Coronary artery (tissue), 2 donors: Measurements from ENCODE around the gene FTL.
A peak's percentile ranks its signal among the peaks of the same experiment; 100 is the strongest.
"Not testable (repeated sequence)": the region's sequence is repeated elsewhere in the genome, so short reads cannot be mapped to it uniquely, and the experiment has no call there.

Experiments used
- DNase-seq: peaks from one replicate; pipeline ENCODE4 v3.0.0-alpha.2; 2017; ENCODE audit warnings: low spot score
- H3K27ac ChIP-seq, 2 donors: fragments of 200-600 bp; sonication (generic); one replicate each; pipeline ENCODE4 v1.5.1; 2016 to 2019
- H3K4me3 ChIP-seq: fragments of 200-600 bp; sonication (generic); 2 replicates; pipeline ENCODE4 v1.5.1; 2016; ENCODE audit warnings: mild to moderate bottlenecking, moderate library complexity
- CTCF ChIP-seq: fragments of 200-600 bp; sonication (generic); IDR thresholded peaks from one replicate; pipeline ENCODE4 v1.5.1; 2019; ENCODE audit warnings: antibody characterized with exemption

Gene FTL

GRCh38 chr19:48965040-48965805 lies at the start of gene FTL:
TSS of gene FTL (plus strand) at chr19:48965309. CDS start at chr19:48965508, 199 bp downstream.
- DNase-seq, result peak; percentile 99
- H3K4me3 ChIP-seq, result peak within 1 kb of the TSS; percentile 87
- H3K27ac ChIP-seq, result peak within 1 kb of the TSS; percentile 93 to 94
- no peak for TF ChIP-seq CTCF

DNA sequence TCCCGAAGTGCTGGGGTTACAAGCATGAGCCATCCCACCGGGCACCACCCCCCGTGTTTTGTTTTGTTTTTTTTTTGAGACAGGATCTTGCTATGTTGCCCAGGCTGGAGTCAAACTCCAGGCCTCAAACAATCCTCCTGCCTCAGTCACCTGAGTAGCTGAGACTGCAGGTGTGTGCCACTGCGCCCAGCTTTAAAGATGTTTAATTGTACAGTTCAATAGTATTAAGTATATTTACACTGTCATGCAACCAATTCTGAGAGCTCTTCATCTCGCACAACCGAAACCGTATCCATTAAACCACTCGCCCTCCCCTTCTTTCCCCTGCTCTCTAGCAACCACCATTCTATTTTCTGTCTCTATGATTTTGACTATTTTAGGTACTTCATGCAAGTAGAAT lies 49.4 kb upstream of the FTL start:
- no peak overlapping the region for H3K27ac ChIP-seq
- no peak for TF ChIP-seq CTCF
- no peak for DNase-seq

GRCh38 chr19:48918071-48918470 lies 47.0 kb upstream of the FTL start:
- no peak overlapping the region for H3K4me3 ChIP-seq
- DNase-seq, result no peak
- no peak overlapping the region for H3K27ac ChIP-seq

More for the DNA sequence above, 49.4 kb upstream of the FTL start:
- no peak overlapping the region for H3K4me3 ChIP-seq

GRCh38 chr19:48918801-48919247 lies 46.3 kb upstream of the FTL start:
- no peak for DNase-seq
- H3K4me3 ChIP-seq, result no peak overlapping the region
- H3K27ac ChIP-seq, result no peak overlapping the region
- no peak for TF ChIP-seq CTCF

More at GRCh38 chr19:48918071-48918470, 47.0 kb upstream of the FTL start:
- TF ChIP-seq CTCF, result no peak

DNA sequence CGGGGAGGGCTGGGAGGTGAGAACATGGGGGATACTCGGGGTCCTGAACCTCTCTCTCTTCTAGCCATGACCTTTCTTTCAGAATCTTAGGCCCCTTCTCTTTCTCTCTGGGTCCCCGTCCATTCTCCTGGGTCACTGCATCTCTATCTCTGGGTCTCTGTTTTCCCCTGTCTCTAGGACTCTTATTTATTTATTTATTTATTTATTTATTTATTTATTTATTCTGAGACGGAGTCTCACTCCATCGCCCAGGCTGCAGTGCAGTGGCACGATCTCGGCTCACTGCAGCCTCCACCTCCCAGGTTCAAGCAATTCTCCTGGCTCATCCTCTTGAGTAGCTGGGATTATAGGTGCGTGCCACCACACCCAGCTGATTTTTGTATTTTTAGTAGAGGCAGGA lies 45.8 kb upstream of the FTL start:
- not testable (repeated sequence) for H3K4me3 ChIP-seq, DNase-seq

DNA sequence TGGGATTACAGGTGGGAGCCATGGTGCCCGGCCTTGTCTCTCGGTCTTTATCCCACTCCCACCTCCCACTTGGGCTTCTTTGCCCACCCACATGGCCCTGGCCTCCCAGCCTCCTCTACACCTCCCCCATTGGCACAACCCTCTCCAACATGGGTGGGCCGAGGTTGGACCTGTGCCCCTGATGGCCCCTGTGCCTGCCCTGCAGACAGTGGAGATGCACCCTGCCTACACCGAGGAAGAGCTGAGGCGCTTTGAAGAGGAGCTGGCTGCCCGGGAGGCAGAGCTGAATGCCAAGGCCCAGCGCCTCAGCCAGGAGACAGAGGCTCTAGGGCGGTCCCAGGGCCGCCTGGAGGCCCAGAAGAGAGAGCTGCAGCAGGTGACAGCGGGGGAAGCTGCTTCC lies 44.2 kb upstream of the FTL start:
- Histone ChIP-seq H3K4me3 (no peak overlapping the region), H3K27ac (no peak overlapping the region)
- TF ChIP-seq CTCF, result no peak
- no peak for DNase-seq

More for the DNA sequence above, 45.8 kb upstream of the FTL start:
- H3K27ac ChIP-seq, result not testable (repeated sequence)

DNA sequence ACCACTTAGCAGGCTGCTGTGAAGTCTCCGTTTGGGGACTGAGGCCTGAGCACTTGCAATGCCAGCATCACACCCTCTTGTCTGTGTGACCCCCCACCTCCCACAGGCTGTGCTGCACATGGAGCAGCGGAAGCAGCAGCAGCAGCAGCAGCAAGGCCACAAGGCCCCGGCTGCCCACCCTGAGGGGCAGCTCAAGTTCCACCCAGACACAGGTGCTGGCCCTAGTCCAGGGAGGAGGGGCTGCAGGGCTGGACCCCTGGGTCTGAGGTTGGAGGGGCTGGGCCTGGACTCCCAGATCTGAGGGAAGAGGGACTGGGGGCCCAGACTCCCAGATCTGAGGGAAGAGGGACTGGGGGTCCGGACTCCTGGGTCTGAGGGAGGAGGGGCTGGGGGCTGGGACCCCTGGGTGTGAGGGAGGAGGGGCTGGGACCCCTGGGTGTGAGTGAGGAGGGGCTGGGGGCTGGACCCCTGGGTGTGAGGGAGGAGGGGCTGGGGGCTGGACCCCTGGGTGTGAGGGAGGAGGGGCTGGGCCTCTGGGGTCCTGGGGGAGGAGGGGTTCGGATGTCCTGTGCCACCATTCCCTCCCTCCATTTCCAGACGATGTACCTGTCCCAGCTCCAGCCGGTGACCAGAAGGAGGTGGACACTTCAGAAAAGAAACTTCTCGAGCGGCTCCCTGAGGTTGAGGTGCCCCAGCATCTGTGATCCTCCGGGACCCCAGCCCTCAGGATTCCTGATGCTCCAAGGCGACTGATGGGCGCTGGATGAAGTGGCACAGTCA lies 43.2 kb upstream of the FTL start:
- Histone ChIP-seq H3K27ac (no peak overlapping the region), H3K4me3 (no peak overlapping the region)
- DNase-seq, result no peak
- no peak for TF ChIP-seq CTCF
